ENCODE data around the gene TPCN1. TPM values are rescaled to one million over a fixed set of nuclear protein-coding genes. Genes with fewer than 3 reads are reported as not detected.

Gene TPCN1
- total RNA-seq, 6 experiments from 2014 or later, result 18.0 to 34.6 (median 28.3) TPM

DNA sequence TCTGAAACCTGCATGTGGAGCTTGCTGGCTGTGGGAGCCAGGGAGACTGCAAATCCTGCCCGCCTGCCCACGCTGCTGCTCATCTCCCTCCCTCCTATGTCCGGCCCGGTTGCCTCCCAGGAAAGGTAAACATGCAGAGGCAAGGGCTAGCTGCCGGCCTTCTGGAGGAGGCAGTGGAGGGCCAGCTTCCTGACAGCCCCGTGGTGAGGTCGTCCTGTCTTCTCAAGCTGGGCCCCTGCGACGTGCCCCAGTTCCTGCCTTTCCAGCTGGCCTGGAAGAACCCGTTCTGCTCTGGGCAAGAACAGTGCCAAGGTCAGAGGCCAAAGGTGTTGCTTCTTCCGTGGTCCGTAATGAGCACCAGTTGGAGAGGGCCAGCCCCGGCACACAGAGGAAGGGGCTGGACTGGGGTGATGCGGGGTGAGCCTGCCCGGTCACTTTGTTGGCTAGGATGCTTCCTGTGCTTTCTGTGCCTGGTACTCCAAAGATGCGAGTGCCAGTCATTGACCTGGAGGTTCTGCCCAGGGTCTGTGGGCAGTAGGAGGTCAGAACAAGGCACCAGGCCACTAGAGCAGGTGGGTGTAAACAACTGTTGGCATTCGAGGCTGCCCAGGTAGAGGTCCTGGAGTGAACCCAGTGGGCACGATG, 25.3 kb downstream of the TPCN1 start:
- no peak overlapping the region for H3K4me3 ChIP-seq
- H3K36me3 ChIP-seq, result peaks cover 0 to 13% (median 2%) of the 10 kb centered on the region in 4 donors
- DNase-seq, result peak; percentile 64 to 78 (median 67)
- H3K9me3 ChIP-seq, result no peaks in the 10 kb centered on the region
- H3K27ac ChIP-seq, result peak overlapping the region; percentile 62 to 96 (median 96)
- TF ChIP-seq POLR2A (IDR thresholded peaks at IDR 0.05), result no peak
- WGBS (ENCODE audit: insufficient coverage, low coverage, low lambda C conversion rate, missing lambda C conversion rate), result 5% methylated on average over 3 of the region's 18 CpGs
- H3K27me3 ChIP-seq, result no peaks in the 10 kb centered on the region
- ATAC-seq, result peak; percentile 40 to 47 (median 43)
- peaks cover 3 to 51% (median 24%) of the 10 kb centered on the region in 4 donors for H3K4me1 ChIP-seq
- intact Hi-C loops (cut with DNase I), result no loop called here

DNA sequence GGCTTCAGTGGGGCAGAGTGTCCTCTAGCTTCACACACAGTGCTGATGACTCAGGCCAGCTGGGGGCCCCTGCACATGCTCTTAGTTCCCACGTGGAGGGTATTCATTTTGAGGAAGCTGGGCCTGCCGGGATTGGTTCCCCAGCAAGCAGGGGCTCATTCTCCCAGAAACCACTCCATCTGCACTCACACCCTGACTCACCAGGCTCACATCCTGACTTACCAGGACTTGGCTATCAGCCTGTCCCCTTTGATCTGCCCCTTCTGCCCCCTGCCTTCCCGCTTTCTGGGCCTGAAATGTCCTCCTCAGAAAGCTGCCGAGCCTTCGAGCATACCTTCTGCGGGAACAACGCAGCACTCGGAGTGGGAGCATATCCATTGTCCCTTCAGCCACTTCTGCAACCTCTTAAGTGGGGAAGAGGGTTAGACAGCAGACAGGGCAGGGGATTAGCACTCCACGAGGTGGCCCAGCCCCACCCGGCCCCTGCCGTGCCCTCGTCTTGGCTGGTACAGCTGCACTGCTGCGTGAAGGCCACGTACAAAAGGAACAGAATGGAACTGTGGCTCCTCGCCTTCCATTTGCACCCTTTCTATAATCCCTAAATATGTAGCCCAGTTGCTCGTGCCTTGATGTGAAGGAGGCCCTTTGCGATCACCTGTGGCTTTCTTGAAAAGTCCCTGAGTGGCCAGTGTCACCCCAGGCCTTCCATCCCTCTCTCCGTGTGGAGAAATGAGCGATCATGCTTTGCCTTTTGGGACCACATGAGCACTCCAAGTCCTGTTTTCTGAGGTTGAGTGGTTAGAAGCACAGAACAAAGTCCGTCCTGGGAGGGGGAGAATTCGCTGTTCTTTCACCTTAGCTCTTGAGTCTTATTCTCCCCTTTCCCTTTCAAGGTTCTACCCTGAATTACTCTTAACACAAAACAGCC, 26.1 kb downstream of the TPCN1 start:
- WGBS (ENCODE audit: insufficient coverage, low coverage, low lambda C conversion rate, missing lambda C conversion rate), result 93% methylated on average over 12 of the region's 21 CpGs
- DNase-seq (peak in 1 of 3 donors; percentile 44), ATAC-seq (peak in 1 of 4 donors; percentile 3)

DNA sequence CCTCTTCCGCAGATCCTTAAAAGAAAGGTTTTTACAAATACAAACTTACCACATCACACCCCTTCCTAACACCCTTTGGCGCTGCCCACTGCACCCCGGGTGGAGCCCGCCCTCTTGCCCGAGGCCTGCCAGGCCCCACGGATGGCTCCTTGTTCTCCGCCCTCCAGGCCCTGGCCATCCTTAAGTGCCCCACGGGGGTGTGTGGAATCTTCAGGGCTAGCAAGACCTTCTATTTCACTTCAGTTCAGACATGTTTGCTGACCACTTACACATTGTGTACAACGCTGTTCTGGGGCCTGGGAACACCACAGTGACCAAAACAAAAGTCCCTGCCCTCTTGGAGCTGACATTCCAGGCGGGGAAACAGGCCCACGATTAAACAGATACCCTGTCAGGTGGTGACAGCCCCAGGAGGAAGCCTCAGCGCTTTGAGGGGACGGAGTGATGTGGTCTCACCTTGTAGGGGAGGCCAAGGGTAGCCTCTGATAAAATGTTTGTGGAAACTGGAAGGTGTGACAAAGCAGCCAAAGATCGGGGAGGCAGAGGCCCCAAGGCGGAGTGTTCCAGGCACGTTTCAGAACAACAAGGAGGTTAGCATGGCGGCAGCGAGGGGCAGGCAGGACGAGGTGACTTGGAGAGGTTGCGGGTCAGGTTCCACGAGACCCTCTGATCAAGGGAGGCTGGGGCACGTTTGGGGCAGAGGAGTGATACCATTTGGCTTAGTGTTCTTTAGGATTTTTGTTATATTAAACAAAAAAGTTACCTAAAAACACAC, 27.0 kb downstream of the TPCN1 start:
- H3K27me3 ChIP-seq, result no peaks in the 10 kb centered on the region
- 90% methylated on average over 16 of the region's 22 CpGs for WGBS (ENCODE audit: insufficient coverage, low coverage, low lambda C conversion rate, missing lambda C conversion rate)
- H3K9me3 ChIP-seq, result no peaks in the 10 kb centered on the region
- intact Hi-C loops (cut with DNase I), result no loop called here
- H3K27ac ChIP-seq, result no peak overlapping the region
- H3K36me3 ChIP-seq, result peaks cover 0 to 8% (median 2%) of the 10 kb centered on the region in 4 donors
- DNase-seq, result peak in 1 of 3 donors; percentile 14
- H3K4me3 ChIP-seq, result no peak overlapping the region
- ATAC-seq, result no peak
- TF ChIP-seq, protein P1, sequence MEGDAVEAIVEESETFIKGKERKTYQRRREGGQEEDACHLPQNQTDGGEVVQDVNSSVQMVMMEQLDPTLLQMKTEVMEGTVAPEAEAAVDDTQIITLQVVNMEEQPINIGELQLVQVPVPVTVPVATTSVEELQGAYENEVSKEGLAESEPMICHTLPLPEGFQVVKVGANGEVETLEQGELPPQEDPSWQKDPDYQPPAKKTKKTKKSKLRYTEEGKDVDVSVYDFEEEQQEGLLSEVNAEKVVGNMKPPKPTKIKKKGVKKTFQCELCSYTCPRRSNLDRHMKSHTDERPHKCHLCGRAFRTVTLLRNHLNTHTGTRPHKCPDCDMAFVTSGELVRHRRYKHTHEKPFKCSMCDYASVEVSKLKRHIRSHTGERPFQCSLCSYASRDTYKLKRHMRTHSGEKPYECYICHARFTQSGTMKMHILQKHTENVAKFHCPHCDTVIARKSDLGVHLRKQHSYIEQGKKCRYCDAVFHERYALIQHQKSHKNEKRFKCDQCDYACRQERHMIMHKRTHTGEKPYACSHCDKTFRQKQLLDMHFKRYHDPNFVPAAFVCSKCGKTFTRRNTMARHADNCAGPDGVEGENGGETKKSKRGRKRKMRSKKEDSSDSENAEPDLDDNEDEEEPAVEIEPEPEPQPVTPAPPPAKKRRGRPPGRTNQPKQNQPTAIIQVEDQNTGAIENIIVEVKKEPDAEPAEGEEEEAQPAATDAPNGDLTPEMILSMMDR (IDR thresholded peaks at IDR 0.05), result no peak
- TF ChIP-seq POLR2A (IDR thresholded peaks at IDR 0.05), result no peak
- peaks cover 3 to 37% (median 20%) of the 10 kb centered on the region in 4 donors for H3K4me1 ChIP-seq

More for the DNA sequence above, 26.1 kb downstream of the TPCN1 start:
- intact Hi-C loops (cut with DNase I), result no loop called here
- peak overlapping the region in 2 of 3 donors; percentile 96 for H3K27ac ChIP-seq
- no peaks in the 10 kb centered on the region for H3K9me3 ChIP-seq
- no peak for TF ChIP-seq POLR2A (IDR thresholded peaks at IDR 0.05)
- H3K36me3 ChIP-seq, result peaks cover 0 to 12% (median 2%) of the 10 kb centered on the region in 4 donors
- peaks cover 3 to 43% (median 21%) of the 10 kb centered on the region in 4 donors for H3K4me1 ChIP-seq
- H3K4me3 ChIP-seq, result no peak overlapping the region
- no peaks in the 10 kb centered on the region for H3K27me3 ChIP-seq

DNA sequence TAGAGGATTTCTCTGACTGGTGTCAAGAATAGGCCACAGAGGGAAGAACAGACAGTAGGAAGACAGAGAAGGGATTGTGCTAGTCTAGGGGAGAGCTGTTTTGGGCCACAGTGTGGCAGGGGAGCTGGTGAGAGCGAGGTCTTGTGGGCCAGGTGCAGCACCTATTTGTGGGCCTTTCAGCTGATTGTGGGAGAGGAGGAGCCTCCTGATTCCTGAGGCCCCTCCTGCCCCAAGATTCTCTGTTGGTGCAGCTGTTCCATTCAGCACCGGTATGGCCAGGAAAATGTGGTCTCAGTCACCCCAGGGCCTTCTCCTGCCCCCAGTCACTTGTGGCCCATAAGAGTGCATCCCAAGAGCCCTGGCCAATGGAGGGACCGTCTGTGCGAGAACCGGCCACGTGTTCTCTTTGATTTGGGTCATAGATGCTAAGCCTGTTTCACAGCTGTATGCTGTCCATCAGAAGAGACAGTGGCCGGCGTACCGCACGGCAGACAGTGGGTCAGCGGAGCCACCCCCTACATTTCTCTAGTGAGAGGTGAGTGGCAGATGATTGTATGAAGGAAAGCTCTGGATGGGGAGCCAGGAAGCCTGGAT, 27.7 kb downstream of the TPCN1 start:
- H3K9me3 ChIP-seq, result no peaks in the 10 kb centered on the region
- H3K27me3 ChIP-seq, result no peaks in the 10 kb centered on the region
- H3K36me3 ChIP-seq, result peaks cover 0 to 8% (median 2%) of the 10 kb centered on the region in 4 donors
- no peak for ATAC-seq
- H3K4me3 ChIP-seq, result no peak overlapping the region
- intact Hi-C loops (cut with DNase I), result no loop called here
- H3K27ac ChIP-seq, result no peak overlapping the region
- 97% methylated on average over 5 of the region's 11 CpGs for WGBS (ENCODE audit: insufficient coverage, low coverage, low lambda C conversion rate, missing lambda C conversion rate)
- TF ChIP-seq, protein P1 (IDR thresholded peaks at IDR 0.05), result no peak
- TF ChIP-seq POLR2A (IDR thresholded peaks at IDR 0.05), result no peak
- peak in 1 of 3 donors; percentile 5 for DNase-seq
- peaks cover 3 to 33% (median 17%) of the 10 kb centered on the region in 4 donors for H3K4me1 ChIP-seq

DNA sequence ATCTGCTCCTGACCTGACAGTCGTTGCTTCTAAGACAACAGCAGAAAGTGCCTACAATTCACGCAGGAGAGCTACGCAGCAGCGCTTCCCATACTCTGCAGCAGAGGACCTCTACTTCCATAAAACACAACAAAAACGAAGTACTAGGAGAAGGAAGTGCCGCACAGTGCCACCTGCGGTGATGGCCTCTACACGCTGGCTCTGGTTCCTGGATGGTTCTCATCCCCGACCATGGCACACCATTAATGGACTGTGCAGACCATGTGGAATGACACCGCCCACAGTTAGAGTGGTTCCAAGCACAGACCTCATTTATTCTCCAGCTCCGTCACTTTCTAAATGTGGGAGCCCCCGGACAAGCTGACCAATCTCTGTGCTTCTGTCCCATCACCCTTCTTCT, 28.3 kb downstream of the TPCN1 start:
- Histone ChIP-seq H3K4me3 (no peak overlapping the region), H3K36me3 (peaks cover 0 to 8% (median 2%) of the 10 kb centered on the region in 4 donors), H3K27ac (no peak overlapping the region), H3K4me1 (peaks cover 3 to 27% (median 14%) of the 10 kb centered on the region in 4 donors), H3K9me3 (no peaks in the 10 kb centered on the region), H3K27me3 (no peaks in the 10 kb centered on the region)
- no peak for ATAC-seq
- 92% methylated on average over 7 of the region's 12 CpGs for WGBS (ENCODE audit: insufficient coverage, low coverage, low lambda C conversion rate, missing lambda C conversion rate)
- TF ChIP-seq, protein P1 (IDR thresholded peaks at IDR 0.05), result no peak
- TF ChIP-seq POLR2A (IDR thresholded peaks at IDR 0.05), result no peak
- DNase-seq, result no peak
- intact Hi-C loops (cut with DNase I), result no loop called here
